ENCODE data around the gene FUT4.

The FUT4 gene

GRCh38 chr11:94574193-94574961, 30.7 kb downstream of the FUT4 start:
- no peak overlapping the region for H3K9ac ChIP-seq (ENCODE audit: low read length)
- H3K36me3 ChIP-seq (ENCODE audit: control insufficient read depth, low read depth, low read length), result no peaks in the 10 kb centered on the region
- no peaks in the 10 kb centered on the region for H3K9me3 ChIP-seq (ENCODE audit: control insufficient read depth, low read depth, low read length)
- no peaks in the 10 kb centered on the region for H3K27me3 ChIP-seq (ENCODE audit: control insufficient read depth, insufficient read depth, low read length)
- H3K4me3 ChIP-seq (ENCODE audit: low read length), result no peak overlapping the region
- no peaks in the 10 kb centered on the region for H3K4me1 ChIP-seq (ENCODE audit: control insufficient read depth, low read depth, low read length)
- no peak overlapping the region for H3K27ac ChIP-seq (ENCODE audit: low read length)

GRCh38 chr11:94576306-94576705, 32.6 kb downstream of the FUT4 start:
- Histone ChIP-seq H3K4me3 (ENCODE audit: low read length) (no peak overlapping the region), H3K27me3 (ENCODE audit: control insufficient read depth, insufficient read depth, low read length) (no peaks in the 10 kb centered on the region), H3K9me3 (ENCODE audit: control insufficient read depth, low read depth, low read length) (no peaks in the 10 kb centered on the region), H3K27ac (ENCODE audit: low read length) (no peak overlapping the region), H3K4me1 (ENCODE audit: control insufficient read depth, low read depth, low read length) (no peaks in the 10 kb centered on the region), H3K36me3 (ENCODE audit: control insufficient read depth, low read depth, low read length) (no peaks in the 10 kb centered on the region), H3K9ac (ENCODE audit: low read length) (no peak overlapping the region)

- Histone ChIP-seq H3K4me1 (ENCODE audit: control insufficient read depth, low read depth, low read length) (no peaks in the 10 kb centered on the region), H3K27ac (ENCODE audit: low read length) (no peak overlapping the region), H3K9me3 (ENCODE audit: control insufficient read depth, low read depth, low read length) (no peaks in the 10 kb centered on the region), H3K36me3 (ENCODE audit: control insufficient read depth, low read depth, low read length) (no peaks in the 10 kb centered on the region), H3K9ac (ENCODE audit: low read length) (no peak overlapping the region), H3K4me3 (ENCODE audit: low read length) (no peak overlapping the region), H3K27me3 (ENCODE audit: control insufficient read depth, insufficient read depth, low read length) (no peaks in the 10 kb centered on the region)
Observed at GRCh38 chr11:94577841-94578240, 34.1 kb downstream of the FUT4 start.

- Histone ChIP-seq H3K9me3 (ENCODE audit: control insufficient read depth, low read depth, low read length) (no peaks in the 10 kb centered on the region), H3K27me3 (ENCODE audit: control insufficient read depth, insufficient read depth, low read length) (no peaks in the 10 kb centered on the region), H3K27ac (ENCODE audit: low read length) (no peak overlapping the region), H3K4me1 (ENCODE audit: control insufficient read depth, low read depth, low read length) (no peaks in the 10 kb centered on the region), H3K9ac (ENCODE audit: low read length) (no peak overlapping the region), H3K4me3 (ENCODE audit: low read length) (no peak overlapping the region), H3K36me3 (ENCODE audit: control insufficient read depth, low read depth, low read length) (no peaks in the 10 kb centered on the region)
Observed at GRCh38 chr11:94581926-94582325, 38.2 kb downstream of the FUT4 start.

GRCh38 chr11:94583213-94583865, 39.6 kb downstream of the FUT4 start:
- H3K27me3 ChIP-seq (ENCODE audit: control insufficient read depth, insufficient read depth, low read length), result no peaks in the 10 kb centered on the region
- no peaks in the 10 kb centered on the region for H3K36me3 ChIP-seq (ENCODE audit: control insufficient read depth, low read depth, low read length)
- H3K4me3 ChIP-seq (ENCODE audit: low read length), result no peak overlapping the region
- H3K9me3 ChIP-seq (ENCODE audit: control insufficient read depth, low read depth, low read length), result no peaks in the 10 kb centered on the region
- no peak overlapping the region for H3K9ac ChIP-seq (ENCODE audit: low read length)
- no peaks in the 10 kb centered on the region for H3K4me1 ChIP-seq (ENCODE audit: control insufficient read depth, low read depth, low read length)
- H3K27ac ChIP-seq (ENCODE audit: low read length), result no peak overlapping the region

- H3K4me3 ChIP-seq (ENCODE audit: low read length), result no peak overlapping the region
Observed at GRCh38 chr11:94583866-94584500, 40.3 kb downstream of the FUT4 start.

GRCh38 chr11:94584978-94585377, 41.3 kb downstream of the FUT4 start:
- Histone ChIP-seq H3K27me3 (ENCODE audit: control insufficient read depth, insufficient read depth, low read length) (no peaks in the 10 kb centered on the region), H3K9me3 (ENCODE audit: control insufficient read depth, low read depth, low read length) (no peaks in the 10 kb centered on the region), H3K9ac (ENCODE audit: low read length) (no peak overlapping the region), H3K4me1 (ENCODE audit: control insufficient read depth, low read depth, low read length) (no peaks in the 10 kb centered on the region), H3K36me3 (ENCODE audit: control insufficient read depth, low read depth, low read length) (no peaks in the 10 kb centered on the region), H3K27ac (ENCODE audit: low read length) (no peak overlapping the region), H3K4me3 (ENCODE audit: low read length) (no peak overlapping the region)

More at GRCh38 chr11:94583866-94584500, 40.3 kb downstream of the FUT4 start:
- Histone ChIP-seq H3K27me3 (ENCODE audit: control insufficient read depth, insufficient read depth, low read length) (no peaks in the 10 kb centered on the region), H3K9me3 (ENCODE audit: control insufficient read depth, low read depth, low read length) (no peaks in the 10 kb centered on the region), H3K4me1 (ENCODE audit: control insufficient read depth, low read depth, low read length) (no peaks in the 10 kb centered on the region), H3K36me3 (ENCODE audit: control insufficient read depth, low read depth, low read length) (no peaks in the 10 kb centered on the region), H3K9ac (ENCODE audit: low read length) (no peak overlapping the region), H3K27ac (ENCODE audit: low read length) (no peak overlapping the region)

GRCh38 chr11:94585399-94585798, 41.7 kb downstream of the FUT4 start:
- Histone ChIP-seq H3K27me3 (ENCODE audit: control insufficient read depth, insufficient read depth, low read length) (no peaks in the 10 kb centered on the region), H3K36me3 (ENCODE audit: control insufficient read depth, low read depth, low read length) (no peaks in the 10 kb centered on the region), H3K27ac (ENCODE audit: low read length) (no peak overlapping the region), H3K4me1 (ENCODE audit: control insufficient read depth, low read depth, low read length) (no peaks in the 10 kb centered on the region), H3K4me3 (ENCODE audit: low read length) (no peak overlapping the region), H3K9ac (ENCODE audit: low read length) (no peak overlapping the region), H3K9me3 (ENCODE audit: control insufficient read depth, low read depth, low read length) (no peaks in the 10 kb centered on the region)

GRCh38 chr11:94586546-94586945, 42.8 kb downstream of the FUT4 start:
- no peaks in the 10 kb centered on the region for H3K9me3 ChIP-seq (ENCODE audit: control insufficient read depth, low read depth, low read length)
- no peak overlapping the region for H3K9ac ChIP-seq (ENCODE audit: low read length)
- no peaks in the 10 kb centered on the region for H3K27me3 ChIP-seq (ENCODE audit: control insufficient read depth, insufficient read depth, low read length)
- no peak overlapping the region for H3K27ac ChIP-seq (ENCODE audit: low read length)
- H3K4me1 ChIP-seq (ENCODE audit: control insufficient read depth, low read depth, low read length), result no peaks in the 10 kb centered on the region
- no peaks in the 10 kb centered on the region for H3K36me3 ChIP-seq (ENCODE audit: control insufficient read depth, low read depth, low read length)
- no peak overlapping the region for H3K4me3 ChIP-seq (ENCODE audit: low read length)

- Histone ChIP-seq H3K9ac (ENCODE audit: low read length) (no peak overlapping the region), H3K27me3 (ENCODE audit: control insufficient read depth, insufficient read depth, low read length) (no peaks in the 10 kb centered on the region), H3K36me3 (ENCODE audit: control insufficient read depth, low read depth, low read length) (no peaks in the 10 kb centered on the region), H3K9me3 (ENCODE audit: control insufficient read depth, low read depth, low read length) (no peaks in the 10 kb centered on the region), H3K4me3 (ENCODE audit: low read length) (no peak overlapping the region), H3K4me1 (ENCODE audit: control insufficient read depth, low read depth, low read length) (no peaks in the 10 kb centered on the region), H3K27ac (ENCODE audit: low read length) (no peak overlapping the region)
Observed at GRCh38 chr11:94586978-94587377, 43.3 kb downstream of the FUT4 start.

- Histone ChIP-seq H3K27me3 (ENCODE audit: control insufficient read depth, insufficient read depth, low read length) (no peaks in the 10 kb centered on the region), H3K9ac (ENCODE audit: low read length) (no peak overlapping the region), H3K4me3 (ENCODE audit: low read length) (no peak overlapping the region), H3K27ac (ENCODE audit: low read length) (no peak overlapping the region), H3K36me3 (ENCODE audit: control insufficient read depth, low read depth, low read length) (no peaks in the 10 kb centered on the region), H3K9me3 (ENCODE audit: control insufficient read depth, low read depth, low read length) (no peaks in the 10 kb centered on the region), H3K4me1 (ENCODE audit: control insufficient read depth, low read depth, low read length) (no peaks in the 10 kb centered on the region)
Observed at GRCh38 chr11:94588366-94588942, 44.7 kb downstream of the FUT4 start.
